Measurements from ENCODE around the gene CASS4.

The CASS4 gene

GRCh38 chr20:56430461-56430860, 18.4 kb downstream of the CASS4 start:
- Histone ChIP-seq H3K27me3 (ENCODE audit: control insufficient read depth, insufficient read depth, low read length, poor library complexity, severe bottlenecking) (no peaks in the 10 kb centered on the region), H3K4me1 (ENCODE audit: control insufficient read depth, insufficient read depth, low read length) (no peaks in the 10 kb centered on the region), H3K36me3 (ENCODE audit: control insufficient read depth, insufficient read depth, low read length) (no peaks in the 10 kb centered on the region), H3K4me3 (ENCODE audit: insufficient read depth, low read depth, low read length) (no peak overlapping the region), H3K9me3 (ENCODE audit: control insufficient read depth, low read length) (no peaks in the 10 kb centered on the region), H3K27ac (ENCODE audit: insufficient read depth, low read depth, low read length, poor library complexity, severe bottlenecking) (no peak overlapping the region)
- 80 to 81% methylated on average over 4 of the region's 4 CpGs for WGBS, 2 experiments

- Histone ChIP-seq H3K4me1 (ENCODE audit: control insufficient read depth, insufficient read depth, low read length) (no peaks in the 10 kb centered on the region), H3K27ac (ENCODE audit: insufficient read depth, low read depth, low read length, poor library complexity, severe bottlenecking) (no peak overlapping the region), H3K4me3 (ENCODE audit: insufficient read depth, low read depth, low read length) (no peak overlapping the region), H3K36me3 (ENCODE audit: control insufficient read depth, insufficient read depth, low read length) (no peaks in the 10 kb centered on the region), H3K27me3 (ENCODE audit: control insufficient read depth, insufficient read depth, low read length, poor library complexity, severe bottlenecking) (no peaks in the 10 kb centered on the region), H3K9me3 (ENCODE audit: control insufficient read depth, low read length) (no peaks in the 10 kb centered on the region)
- 90 to 100% methylated on average over 1 of the region's 1 CpG for WGBS, 2 experiments
These were observed 18.9 kb downstream of the CASS4 start for GRCh38 chr20:56430957-56431356.

GRCh38 chr20:56431471-56431870, 19.4 kb downstream of the CASS4 start:
- H3K4me1 ChIP-seq (ENCODE audit: control insufficient read depth, insufficient read depth, low read length) = no peaks in the 10 kb centered on the region
- H3K9me3 ChIP-seq (ENCODE audit: control insufficient read depth, low read length) = no peaks in the 10 kb centered on the region
- 86 to 97% methylated on average over 1 to 3 of the region's 3 CpGs for WGBS, 2 experiments
- no peak overlapping the region for H3K27ac ChIP-seq (ENCODE audit: insufficient read depth, low read depth, low read length, poor library complexity, severe bottlenecking)
- no peaks in the 10 kb centered on the region for H3K27me3 ChIP-seq (ENCODE audit: control insufficient read depth, insufficient read depth, low read length, poor library complexity, severe bottlenecking)
- H3K36me3 ChIP-seq (ENCODE audit: control insufficient read depth, insufficient read depth, low read length) = no peaks in the 10 kb centered on the region
- no peak overlapping the region for H3K4me3 ChIP-seq (ENCODE audit: insufficient read depth, low read depth, low read length)

- Histone ChIP-seq H3K4me1 (ENCODE audit: control insufficient read depth, insufficient read depth, low read length) (no peaks in the 10 kb centered on the region), H3K27me3 (ENCODE audit: control insufficient read depth, insufficient read depth, low read length, poor library complexity, severe bottlenecking) (no peaks in the 10 kb centered on the region), H3K4me3 (ENCODE audit: insufficient read depth, low read depth, low read length) (no peak overlapping the region), H3K36me3 (ENCODE audit: control insufficient read depth, insufficient read depth, low read length) (no peaks in the 10 kb centered on the region), H3K9me3 (ENCODE audit: control insufficient read depth, low read length) (no peaks in the 10 kb centered on the region), H3K27ac (ENCODE audit: insufficient read depth, low read depth, low read length, poor library complexity, severe bottlenecking) (no peak overlapping the region)
- 91 to 92% methylated on average over 3 of the region's 3 CpGs for WGBS, 2 experiments
These were observed 21.3 kb downstream of the CASS4 start for GRCh38 chr20:56433221-56433879.

GRCh38 chr20:56433880-56434255, 21.8 kb downstream of the CASS4 start:
- no peaks in the 10 kb centered on the region for H3K9me3 ChIP-seq (ENCODE audit: control insufficient read depth, low read length)
- 96 to 97% methylated on average over 6 of the region's 6 CpGs for WGBS, 2 experiments
- no peak overlapping the region for H3K27ac ChIP-seq (ENCODE audit: insufficient read depth, low read depth, low read length, poor library complexity, severe bottlenecking)
- H3K4me1 ChIP-seq (ENCODE audit: control insufficient read depth, insufficient read depth, low read length) = no peaks in the 10 kb centered on the region
- no peaks in the 10 kb centered on the region for H3K27me3 ChIP-seq (ENCODE audit: control insufficient read depth, insufficient read depth, low read length, poor library complexity, severe bottlenecking)
- no peaks in the 10 kb centered on the region for H3K36me3 ChIP-seq (ENCODE audit: control insufficient read depth, insufficient read depth, low read length)
- H3K4me3 ChIP-seq (ENCODE audit: insufficient read depth, low read depth, low read length) = no peak overlapping the region

- WGBS, 2 experiments = 89 to 92% methylated on average over 20 of the region's 20 CpGs
- no peaks in the 10 kb centered on the region for H3K36me3 ChIP-seq (ENCODE audit: control insufficient read depth, insufficient read depth, low read length)
These were observed 25.3 kb downstream of the CASS4 start for GRCh38 chr20:56437196-56437960.

GRCh38 chr20:56438284-56438683, 26.2 kb downstream of the CASS4 start:
- Histone ChIP-seq H3K27me3 (ENCODE audit: control insufficient read depth, insufficient read depth, low read length, poor library complexity, severe bottlenecking) (no peaks in the 10 kb centered on the region), H3K36me3 (ENCODE audit: control insufficient read depth, insufficient read depth, low read length) (no peaks in the 10 kb centered on the region), H3K27ac (ENCODE audit: insufficient read depth, low read depth, low read length, poor library complexity, severe bottlenecking) (no peak overlapping the region), H3K9me3 (ENCODE audit: control insufficient read depth, low read length) (no peaks in the 10 kb centered on the region), H3K4me1 (ENCODE audit: control insufficient read depth, insufficient read depth, low read length) (no peaks in the 10 kb centered on the region), H3K4me3 (ENCODE audit: insufficient read depth, low read depth, low read length) (no peak overlapping the region)
- 88 to 97% methylated on average over 4 of the region's 4 CpGs for WGBS, 2 experiments

More at GRCh38 chr20:56437196-56437960, 25.3 kb downstream of the CASS4 start:
- no peak overlapping the region for H3K4me3 ChIP-seq (ENCODE audit: insufficient read depth, low read depth, low read length)
- no peaks in the 10 kb centered on the region for H3K27me3 ChIP-seq (ENCODE audit: control insufficient read depth, insufficient read depth, low read length, poor library complexity, severe bottlenecking)
- no peak overlapping the region for H3K27ac ChIP-seq (ENCODE audit: insufficient read depth, low read depth, low read length, poor library complexity, severe bottlenecking)
- H3K4me1 ChIP-seq (ENCODE audit: control insufficient read depth, insufficient read depth, low read length) = no peaks in the 10 kb centered on the region
- H3K9me3 ChIP-seq (ENCODE audit: control insufficient read depth, low read length) = no peaks in the 10 kb centered on the region

GRCh38 chr20:56439771-56440291, 27.8 kb downstream of the CASS4 start:
- Histone ChIP-seq H3K4me3 (ENCODE audit: insufficient read depth, low read depth, low read length) (no peak overlapping the region), H3K4me1 (ENCODE audit: control insufficient read depth, insufficient read depth, low read length) (no peaks in the 10 kb centered on the region), H3K27me3 (ENCODE audit: control insufficient read depth, insufficient read depth, low read length, poor library complexity, severe bottlenecking) (no peaks in the 10 kb centered on the region), H3K9me3 (ENCODE audit: control insufficient read depth, low read length) (no peaks in the 10 kb centered on the region), H3K27ac (ENCODE audit: insufficient read depth, low read depth, low read length, poor library complexity, severe bottlenecking) (no peak overlapping the region), H3K36me3 (ENCODE audit: control insufficient read depth, insufficient read depth, low read length) (no peaks in the 10 kb centered on the region)
- 86 to 88% methylated on average over 5 of the region's 5 CpGs for WGBS, 2 experiments

- 92 to 96% methylated on average over 4 of the region's 4 CpGs for WGBS, 2 experiments
- H3K27ac ChIP-seq (ENCODE audit: insufficient read depth, low read depth, low read length, poor library complexity, severe bottlenecking) = no peak overlapping the region
These were observed 28.4 kb downstream of the CASS4 start for GRCh38 chr20:56440346-56441007.

More at GRCh38 chr20:56440346-56441007, 28.4 kb downstream of the CASS4 start:
- no peaks in the 10 kb centered on the region for H3K9me3 ChIP-seq (ENCODE audit: control insufficient read depth, low read length)
- no peaks in the 10 kb centered on the region for H3K4me1 ChIP-seq (ENCODE audit: control insufficient read depth, insufficient read depth, low read length)
- H3K36me3 ChIP-seq (ENCODE audit: control insufficient read depth, insufficient read depth, low read length) = no peaks in the 10 kb centered on the region
- H3K4me3 ChIP-seq (ENCODE audit: insufficient read depth, low read depth, low read length) = no peak overlapping the region
- no peaks in the 10 kb centered on the region for H3K27me3 ChIP-seq (ENCODE audit: control insufficient read depth, insufficient read depth, low read length, poor library complexity, severe bottlenecking)
